GM19395 (cell line): Measurements from ENCODE around the gene CCDC93.

Source experiments
- ATAC-seq: cut with Tn5 transposase; IDR thresholded peaks from one replicate; pipeline ENCODE4 v1.9.1; 2021; ENCODE audit warnings: mild to moderate bottlenecking, moderate library complexity; ENCODE audit not compliant: unreplicated experiment

Gene CCDC93

DNA sequence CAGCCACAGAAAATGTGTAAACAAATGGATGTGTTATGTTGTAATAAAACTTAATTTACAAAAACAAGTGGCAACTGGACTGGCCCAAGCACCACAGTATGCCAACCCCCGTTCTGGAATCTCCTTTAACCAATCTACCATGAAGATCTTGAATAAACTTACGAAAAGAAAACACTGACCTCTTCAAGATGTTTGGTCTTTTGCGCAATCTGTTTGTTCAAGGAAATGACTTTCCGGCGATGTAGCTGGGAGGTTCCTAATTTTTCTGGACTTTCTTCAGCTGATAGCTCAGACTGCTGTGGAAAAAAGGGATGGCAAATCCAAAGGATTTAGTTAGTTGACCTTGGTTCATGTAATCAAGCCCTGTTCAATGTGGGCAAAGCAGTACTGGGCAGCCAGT lies 55.7 kb downstream of the CCDC93 start:
- no peak for ATAC-seq

- no peak for ATAC-seq
These were observed 56.3 kb downstream of the CCDC93 start for GRCh38 chr2:117957616-117958015.

DNA sequence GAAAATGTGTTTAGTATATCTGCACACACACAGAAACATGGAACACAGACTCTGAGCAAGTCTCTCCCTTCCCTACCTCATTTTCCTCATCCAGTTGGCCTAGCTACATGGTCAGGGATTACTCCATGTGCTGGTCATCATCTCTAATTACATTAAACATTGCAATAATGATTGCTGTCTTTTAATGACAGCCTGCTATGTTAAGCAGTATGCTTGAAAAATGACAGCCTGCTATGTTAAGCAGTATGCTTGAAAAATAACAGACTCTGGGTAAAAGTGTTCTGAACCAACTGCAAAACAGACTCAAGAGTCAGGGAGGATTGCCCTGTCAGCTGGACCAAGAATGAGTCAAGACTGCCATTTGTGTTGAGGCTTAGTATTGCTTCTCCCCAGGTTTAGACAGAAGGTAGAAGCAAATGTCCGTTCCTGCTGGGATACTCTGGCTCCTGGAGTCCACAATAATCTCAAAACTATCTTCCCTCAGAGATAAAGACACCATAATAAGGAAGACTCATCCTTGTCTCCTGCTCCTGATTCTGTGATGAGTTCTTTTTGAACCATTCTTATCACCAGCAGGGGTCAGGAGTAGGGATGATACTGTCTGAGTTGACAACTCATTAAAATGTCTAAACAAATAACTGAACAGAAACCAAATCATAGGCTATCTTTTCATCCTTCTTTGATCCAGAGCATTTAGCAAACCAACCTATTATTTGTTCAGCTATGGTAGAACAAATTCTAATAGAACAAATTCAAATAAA lies 57.7 kb downstream of the CCDC93 start:
- no peak for ATAC-seq

DNA sequence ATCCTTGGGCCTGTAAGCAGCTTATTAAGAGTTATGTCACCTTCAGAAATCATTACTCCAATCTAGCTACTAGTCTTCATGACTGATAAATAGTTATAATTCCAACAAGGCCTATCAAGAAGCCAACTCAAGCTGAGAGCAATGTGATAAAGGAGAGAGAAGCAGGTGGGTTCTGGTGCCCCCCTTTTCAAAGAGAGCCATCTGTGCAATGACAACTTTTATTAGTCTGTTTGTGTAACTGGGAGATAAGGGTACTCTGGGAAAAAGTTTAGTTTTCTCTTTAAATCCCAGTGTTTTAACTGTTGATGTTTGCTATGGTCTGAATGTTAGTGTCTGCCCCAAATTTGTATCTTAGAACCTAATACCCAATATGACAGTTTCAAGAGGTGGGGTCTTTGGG lies 60.6 kb downstream of the CCDC93 start:
- ATAC-seq = no peak

DNA sequence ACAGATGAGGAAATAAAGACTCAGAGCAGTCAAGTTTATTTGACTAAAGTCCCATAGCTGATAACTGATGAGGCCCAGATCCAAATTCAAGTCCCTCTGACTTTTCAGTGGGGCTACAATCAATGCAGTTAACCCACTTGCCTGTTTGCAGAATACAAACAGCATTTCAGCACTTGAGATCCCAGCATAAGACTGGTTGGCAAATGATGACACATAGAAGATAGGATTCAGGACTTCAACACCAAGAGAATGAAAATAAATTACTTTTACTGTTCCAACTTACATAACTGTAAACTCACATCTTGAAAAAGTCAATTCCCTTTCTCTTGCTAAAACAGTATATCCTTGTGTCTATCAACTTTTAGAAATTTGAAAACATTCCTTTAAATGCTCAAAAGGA lies 61.2 kb downstream of the CCDC93 start:
- ATAC-seq = no peak

DNA sequence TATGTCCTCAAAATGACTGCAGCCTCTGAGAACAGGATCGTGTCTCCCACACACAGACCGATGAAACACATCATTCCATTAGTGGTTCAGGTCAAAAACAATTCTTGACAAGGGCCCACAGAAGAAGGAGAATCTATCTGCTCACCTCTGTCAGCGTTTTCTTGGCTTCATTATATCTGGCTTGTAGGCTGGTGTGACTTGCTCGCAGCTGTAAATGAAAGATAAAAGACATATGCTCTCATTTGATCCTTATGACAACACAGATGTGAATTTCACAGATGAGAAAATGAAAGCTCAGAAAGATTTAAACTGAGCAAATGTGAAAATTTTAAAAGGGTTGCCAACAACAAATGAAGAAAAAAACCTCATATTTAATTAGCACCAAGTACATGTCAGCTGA lies 61.6 kb downstream of the CCDC93 start:
- ATAC-seq = no peak

DNA sequence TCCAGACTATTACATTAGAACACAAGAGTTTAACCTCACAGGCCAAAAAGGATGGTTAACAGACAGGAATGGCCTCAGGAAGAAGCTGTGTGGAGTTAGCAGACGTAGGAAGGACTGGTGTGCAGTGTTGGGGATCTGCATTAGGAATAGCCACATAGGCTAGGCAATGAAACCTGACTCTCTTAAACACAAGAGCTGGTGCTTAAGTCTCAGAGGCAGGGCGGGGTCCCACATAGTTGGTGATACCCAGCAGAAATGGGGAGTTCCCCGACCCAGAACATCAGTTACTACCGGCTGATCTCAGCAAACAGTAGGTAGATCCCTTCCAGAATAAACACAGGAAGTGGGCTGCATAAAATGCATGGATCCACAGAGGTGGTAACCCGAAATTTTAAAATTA lies 64.1 kb downstream of the CCDC93 start:
- no peak for ATAC-seq

- ATAC-seq = no peak
These were observed 65.3 kb downstream of the CCDC93 start for GRCh38 chr2:117948615-117949014.

GRCh38 chr2:117945296-117945695 lies 68.6 kb downstream of the CCDC93 start:
- ATAC-seq = no peak

- ATAC-seq = no peak
These were observed 69.1 kb downstream of the CCDC93 start for GRCh38 chr2:117944816-117945215.

GRCh38 chr2:117943013-117943672 lies 70.7 kb downstream of the CCDC93 start:
- ATAC-seq = no peak

- ATAC-seq = no peak
These were observed 71.3 kb downstream of the CCDC93 start for GRCh38 chr2:117942551-117942950.

DNA sequence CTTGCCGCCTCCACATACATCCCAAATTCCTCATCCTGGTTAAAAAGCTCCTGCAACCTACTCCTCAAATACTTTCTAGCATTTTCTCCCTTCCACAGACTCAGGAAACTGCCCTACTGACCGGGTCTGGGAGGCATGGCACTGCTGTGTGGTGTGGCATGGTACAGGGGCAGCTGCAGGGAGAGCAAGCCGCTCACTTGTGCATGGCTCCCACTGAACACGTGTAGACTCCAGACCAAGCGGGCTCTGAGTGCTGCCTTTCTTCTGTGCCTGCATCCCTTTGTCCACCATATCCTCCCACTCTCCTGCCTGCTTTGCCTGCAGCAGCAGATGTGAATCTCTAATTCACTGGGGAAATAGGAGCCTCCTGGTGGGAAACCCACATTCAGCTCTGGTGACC lies 72.2 kb downstream of the CCDC93 start:
- ATAC-seq = no peak

- ATAC-seq = no peak
These were observed 73.4 kb downstream of the CCDC93 start for GRCh38 chr2:117940436-117940835.

GRCh38 chr2:117938611-117939010 lies 75.3 kb downstream of the CCDC93 start:
- ATAC-seq = no peak

GRCh38 chr2:117936871-117937428 lies 76.9 kb downstream of the CCDC93 start:
- ATAC-seq = no peak

DNA sequence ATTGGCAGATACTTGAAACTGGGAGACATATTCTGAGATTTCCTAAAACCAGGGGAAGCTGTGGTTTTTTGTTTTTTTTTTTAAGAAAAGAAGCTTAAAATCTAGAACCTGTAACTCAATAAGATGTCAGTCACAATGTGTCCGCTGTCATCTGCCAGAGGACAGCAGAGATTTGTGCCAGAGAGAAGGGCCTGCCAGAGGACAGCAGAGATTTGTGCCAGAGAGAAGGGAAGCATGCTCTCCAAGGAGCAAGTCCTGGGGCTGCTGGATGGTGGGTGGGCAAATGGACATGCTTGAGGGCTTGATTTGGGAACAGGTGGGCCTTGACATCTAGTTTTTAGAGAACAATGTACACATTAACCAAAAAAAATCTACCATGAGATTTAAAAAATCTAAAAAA lies 77.9 kb downstream of the CCDC93 start:
- no peak for ATAC-seq

GRCh38 chr2:117935456-117935855 lies 78.4 kb downstream of the CCDC93 start:
- no peak for ATAC-seq

DNA sequence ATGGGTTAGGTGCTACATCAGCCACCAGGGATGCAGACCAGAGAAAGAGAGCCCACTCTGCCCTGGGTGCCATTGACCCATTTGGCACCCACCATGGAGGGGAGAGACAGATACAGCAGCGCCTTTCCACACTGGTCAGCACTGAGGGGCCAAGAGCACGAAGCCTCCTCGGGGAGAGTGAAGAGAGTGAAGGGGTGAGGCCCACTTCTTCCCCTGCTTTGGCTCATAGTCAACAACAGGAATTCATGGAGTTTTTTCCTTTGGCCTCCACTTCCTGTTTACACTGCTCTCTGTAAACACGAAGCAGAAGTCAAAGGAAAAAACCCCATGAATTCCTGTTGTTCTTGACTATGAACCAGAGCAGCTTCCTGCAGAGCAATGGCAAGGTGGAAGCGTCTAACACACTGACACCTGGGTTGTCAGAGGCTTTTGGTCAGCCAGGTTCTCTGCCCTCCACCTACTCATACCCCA lies 80.0 kb downstream of the CCDC93 start:
- no peak for ATAC-seq

- no peak for ATAC-seq
These were observed 81.9 kb downstream of the CCDC93 start for GRCh38 chr2:117931978-117932377.

DNA sequence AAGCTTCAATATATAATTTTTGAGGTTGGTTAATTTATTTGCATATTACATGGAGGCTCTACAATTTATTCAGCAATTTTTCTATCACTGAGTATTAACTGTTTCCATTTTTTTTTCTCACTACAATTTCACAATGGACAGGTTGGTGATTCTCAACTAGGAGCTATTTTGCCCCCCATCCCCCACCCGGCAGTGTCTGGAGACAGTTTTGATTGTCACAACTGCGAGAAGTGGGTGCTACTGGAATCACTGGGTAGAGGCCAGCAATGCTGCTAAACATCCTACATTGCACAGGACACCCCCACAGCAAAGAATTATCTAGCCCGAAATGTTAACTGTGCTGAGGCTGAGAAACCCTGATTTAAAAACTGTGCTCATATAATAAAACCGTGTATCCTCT lies 82.6 kb downstream of the CCDC93 start:
- no peak for ATAC-seq

DNA sequence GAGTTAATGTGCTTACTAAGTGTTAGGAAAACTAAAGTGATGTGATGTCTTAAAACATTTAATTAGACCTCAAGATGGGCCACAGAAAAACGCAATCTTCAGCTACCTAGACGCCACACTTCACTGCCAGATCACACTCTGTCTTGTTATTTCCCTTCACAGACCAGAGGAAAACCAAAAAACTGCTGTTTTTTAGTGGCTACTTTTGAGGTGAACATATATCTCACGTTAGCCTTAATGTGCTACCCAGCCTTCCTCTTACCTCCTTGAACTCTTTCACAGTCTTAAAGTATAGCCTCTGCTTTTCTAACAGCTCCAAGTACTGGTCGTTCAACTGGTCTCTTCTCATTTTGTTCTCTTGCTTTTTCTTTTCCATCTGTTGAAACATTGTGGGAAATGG lies 83.1 kb downstream of the CCDC93 start:
- no peak for ATAC-seq
